Keratinocyte (primary cell): Measurements from ENCODE around the gene LRRC71. TPM values are rescaled to one million over a fixed set of nuclear protein-coding genes. Genes with fewer than 3 reads are reported as not detected.

Source experiments
- DNase-seq: peaks from one replicate; pipeline ENCODE4 v3.0.0-alpha.2; 2011; ENCODE audit warnings: low read depth, missing footprints, low spot score
- FAIRE-seq: peaks from 2 replicates; lab custom pipeline; 2011; peaks lifted over from hg19 to GRCh38; lab: Jason Lieb, UNC
- H2AFZ ChIP-seq: 2 replicates; pipeline ENCODE4 v1.6.0; 2012; ENCODE audit warnings: low read length, control low read depth, inconsistent platforms; ENCODE audit not compliant: control insufficient read depth
- H3K27ac ChIP-seq: 2 replicates; pipeline ENCODE4 v1.5.1; 2011; ENCODE audit warnings: low read length; ENCODE audit not compliant: control insufficient read depth, insufficient read depth
- H3K27me3 ChIP-seq: 3 replicates; pipeline ENCODE4 v1.6.0; 2011; ENCODE audit warnings: low read length; ENCODE audit not compliant: control insufficient read depth, insufficient read depth; ENCODE audit errors: extremely low read depth
- H3K36me3 ChIP-seq, 2 experiments: 2 replicates in 1 of 2; 3 replicates in 1 of 2; pipeline ENCODE4 v1.5.1; 2011; ENCODE audit warnings: low read length in 2 of 2, mild to moderate bottlenecking in 1 of 2; ENCODE audit not compliant: control insufficient read depth in 2 of 2, insufficient read depth in 2 of 2; ENCODE audit errors: extremely low read depth in 1 of 2
- H3K4me1 ChIP-seq: 3 replicates; pipeline ENCODE4 v1.5.1; 2011; ENCODE audit warnings: low read length; ENCODE audit not compliant: control insufficient read depth, insufficient read depth; ENCODE audit errors: extremely low read depth
- H3K4me2 ChIP-seq: 3 replicates; pipeline ENCODE4 v1.6.0; 2011; ENCODE audit warnings: low read depth, low read length; ENCODE audit not compliant: control insufficient read depth, insufficient read depth; ENCODE audit errors: extremely low read depth
- H3K4me3 ChIP-seq, 3 experiments: fragments of 200-600 bp in 1 of 3; sonication (generic) in 1 of 3; 2 replicates in 2 of 3; 3 replicates in 1 of 3; pipeline ENCODE4 v1.5.1; 2011 to 2016; ENCODE audit warnings: low read length in 3 of 3, mild to moderate bottlenecking in 3 of 3, control low read depth in 2 of 3, inconsistent platforms in 1 of 3, low read depth in 1 of 3, mixed read lengths in 1 of 3, mixed run types in 1 of 3, moderate library complexity in 1 of 3; ENCODE audit not compliant: control insufficient read depth in 2 of 3, insufficient read depth in 2 of 3; ENCODE audit errors: extremely low read depth in 1 of 3
- H3K79me2 ChIP-seq: 2 replicates; pipeline ENCODE4 v1.6.0; 2012; ENCODE audit warnings: low read length; ENCODE audit not compliant: control insufficient read depth, insufficient read depth
- H3K9ac ChIP-seq: 3 replicates; pipeline ENCODE4 v1.6.0; 2011; ENCODE audit warnings: low read length; ENCODE audit not compliant: control insufficient read depth, insufficient read depth; ENCODE audit errors: extremely low read depth
- H3K9me1 ChIP-seq: 3 replicates; pipeline ENCODE4 v1.6.0; 2011; ENCODE audit warnings: low read length; ENCODE audit not compliant: control insufficient read depth, insufficient read depth; ENCODE audit errors: extremely low read depth
- H3K9me3 ChIP-seq: 2 replicates; pipeline ENCODE4 v1.5.1; 2012; ENCODE audit warnings: low read depth, low read length; ENCODE audit not compliant: control insufficient read depth
- H4K20me1 ChIP-seq: 3 replicates; pipeline ENCODE4 v1.6.0; 2011; ENCODE audit warnings: low read length; ENCODE audit not compliant: control insufficient read depth, insufficient read depth; ENCODE audit errors: extremely low read depth
- CTCF ChIP-seq, 3 experiments: IDR thresholded peaks in 1 of 3; conservative IDR thresholded peaks in 1 of 3; optimal IDR thresholded peaks in 1 of 3; 2 replicates in 2 of 3; 3 replicates in 1 of 3; pipeline versions ENCODE3 to v1.5.1; 2011; ENCODE audit warnings: low read length in 3 of 3, mild to moderate bottlenecking in 3 of 3, moderate library complexity in 2 of 3, control low read depth in 1 of 3, inconsistent platforms in 1 of 3; ENCODE audit not compliant: insufficient read depth in 2 of 3; ENCODE audit errors: extremely low read depth in 1 of 3
- EZH2 ChIP-seq: IDR thresholded peaks from one replicate; pipeline ENCODE4 v1.6.1; 2012; ENCODE audit warnings: inconsistent platforms, mild to moderate bottlenecking, low read length, moderate library complexity
- dilution Hi-C: fragments of 300-500 bp; cut with MboI; formaldehyde crosslinking; loops from one replicate; pipeline ENCODE4 v1.7.0; 2020; ENCODE audit warnings: low sequenced_read_pairs; ENCODE audit not compliant: extremely low pct_ligation_motif_present
- polyA plus RNA-seq, 5 experiments: library from polyadenylated mRNA; depleted of rRNA in 3 of 5; stranded (reverse) in 3 of 5; stranded (forward) in 1 of 5; unstranded in 1 of 5; fragments of >200 nt; gene quantifications; 1 replicate in 1 of 5; 2 replicates in 3 of 5; 3 replicates in 1 of 5; pipeline versions ENCODE4 v1.2.1 to v1.2.3, GENCODE V29; 2011 to 2012; ENCODE audit warnings: missing spikeins in 2 of 5, low read depth in 1 of 5, low replicate concordance in 1 of 5
- small RNA-seq, 3 experiments: library from RNA; depleted of rRNA; stranded (forward); fragments of <200 nt; gene quantifications; one replicate each; pipeline ENCODE3, GENCODE V24; 2012; ENCODE audit warnings: low read depth in 3 of 3, low replicate concordance in 1 of 3; ENCODE audit not compliant: insufficient read length in 3 of 3

LRRC71 gene
- polyA plus RNA-seq, 1 donor (not counting 4 experiments of a cell fraction or from before 2014, with no cell fraction given) = not detected

GRCh38 chr1:156980551-156980950 is 60.1 kb downstream of the LRRC71 start:
- DNase-seq (no peak), FAIRE-seq (no peak)
- peaks cover 9 to 15% of the 10 kb centered on the region in 2 experiments for H3K36me3 ChIP-seq
- no peak overlapping the region for H3K9ac ChIP-seq
- no peaks in the 10 kb centered on the region for H3K9me1 ChIP-seq
- no peaks in the 10 kb centered on the region for H3K4me1 ChIP-seq
- no peaks in the 10 kb centered on the region for H3K9me3 ChIP-seq
- no peak overlapping the region for H3K27ac ChIP-seq
- H3K4me2 ChIP-seq = no peak overlapping the region
- no peak overlapping the region for H3K4me3 ChIP-seq
- H3K79me2 ChIP-seq = no peaks in the 10 kb centered on the region
- dilution Hi-C loops = no loop called here
- H4K20me1 ChIP-seq = no peaks in the 10 kb centered on the region
- no peak overlapping the region for H2AFZ ChIP-seq
- TF ChIP-seq CTCF (optimal IDR thresholded peaks at IDR 0.05 in 1 of 3, IDR thresholded peaks at IDR 0.05 in 1 of 3, conservative IDR thresholded peaks at IDR 0.05 in 1 of 3; ENCODE audit: extremely low read depth in 1 of 3, insufficient read depth in 2 of 3, low read length in 3 of 3) (no peak), EZH2 (no peak)
- no peaks in the 10 kb centered on the region for H3K27me3 ChIP-seq

Small RNA genes within 50 kb of the gene (small RNA-seq; reads per million reads assigned to genes)
- gene MIR765 = 0 reads per million in 3 experiments

Other genes starting within 250 kb of the LRRC71 start
- gene NES, start 243.2 kb upstream of the LRRC71 start, polyA plus RNA-seq = 0.01 TPM in 2 of 3 replicates, not detected in the other
- 6.5 to 12.7 TPM (median 8.4 TPM) in 3 replicates for gene CRABP2, start 215.0 kb upstream of the LRRC71 start, polyA plus RNA-seq
- 6.0 to 10.7 TPM (median 6.3 TPM) in 3 replicates for gene METTL25B, start 192.2 kb upstream of the LRRC71 start, polyA plus RNA-seq
- gene ISG20L2, start 191.9 kb upstream of the LRRC71 start, polyA plus RNA-seq = 48.1 to 56.6 TPM (median 48.6 TPM) in 3 replicates
- gene MRPL24, start 179.5 kb upstream of the LRRC71 start, polyA plus RNA-seq = 111 to 157 TPM (median 122 TPM) in 3 replicates
- 172 to 240 TPM (median 196 TPM) in 3 replicates for gene HDGF, start 169.0 kb upstream of the LRRC71 start, polyA plus RNA-seq
- 29.9 to 70.7 TPM (median 40.4 TPM) in 3 replicates for gene PRCC, start 153.1 kb upstream of the LRRC71 start, polyA plus RNA-seq
- gene SH2D2A, start 103.8 kb upstream of the LRRC71 start, polyA plus RNA-seq = 1.9 to 4.5 TPM (median 2.5 TPM) in 3 replicates
- not detected in 3 replicates for gene INSRR, start 61.5 kb upstream of the LRRC71 start, polyA plus RNA-seq
- gene NTRK1, start 59.8 kb upstream of the LRRC71 start, polyA plus RNA-seq = 0.03 to 0.06 TPM (median 0.05 TPM) in 3 replicates
- 4.0 to 4.8 TPM (median 4.2 TPM) in 3 replicates for gene PEAR1, start 26.9 kb upstream of the LRRC71 start, polyA plus RNA-seq
- 7.8 to 13.0 TPM (median 8.0 TPM) in 3 replicates for gene ARHGEF11, start 125.1 kb downstream of the LRRC71 start, polyA plus RNA-seq
- gene ETV3L, start 179.2 kb downstream of the LRRC71 start, polyA plus RNA-seq = not detected in 3 replicates
- 16.7 to 22.3 TPM (median 21.2 TPM) in 3 replicates for gene ETV3, start 217.8 kb downstream of the LRRC71 start, polyA plus RNA-seq